Activated T-helper 2 cell treated with anti-CD3 and anti-CD28 coated beads, Interferon-gamma antibody, Interleukin-2, Interleukin-4, amounts not matched to agents 10 μg/mL and 5 μg/mL and 100 μg/mL, durations not matched to agents 14 hours and 24 hours and 36 hours (primary cell): ENCODE measurements around the gene STK26. TPM values are rescaled to one million over a fixed set of nuclear protein-coding genes. Genes with fewer than 3 reads are reported as not detected.
"Not testable (repeated sequence)": the region's sequence is repeated elsewhere in the genome, so short reads cannot be mapped to it uniquely, and the experiment has no call there.

Experiments used
- DNase-seq: peaks from one replicate; pipeline ENCODE4 v3.0.0; 2021; ENCODE audit warnings: low spot score
- H3K27ac Mint-ChIP-seq: one replicate; pipeline ENCODE4 v1.8.0; 2021; ENCODE audit warnings: mixed read lengths
- H3K27me3 Mint-ChIP-seq: one replicate; pipeline ENCODE4 v1.8.0; 2021; ENCODE audit warnings: low read depth, mixed read lengths
- H3K36me3 Mint-ChIP-seq: one replicate; pipeline ENCODE4 v1.8.0; 2021; ENCODE audit warnings: low read depth, mixed read lengths
- H3K4me1 Mint-ChIP-seq: one replicate; pipeline ENCODE4 v1.8.0; 2021; ENCODE audit warnings: low read depth, mixed read lengths
- H3K4me3 Mint-ChIP-seq: one replicate; pipeline ENCODE4 v1.8.0; 2021; ENCODE audit warnings: low read depth, mild to moderate bottlenecking, moderate library complexity, mixed read lengths
- H3K9me3 Mint-ChIP-seq: one replicate; pipeline ENCODE4 v1.8.0; 2021; ENCODE audit warnings: mixed read lengths
- intact Hi-C: fragments of 100-400 bp; cut with micrococcal nuclease; formaldehyde crosslinking; loops from one replicate; pipeline ENCODE4 v1.15.1; 2023
- total RNA-seq: library from RNA; stranded (reverse); gene quantifications from 2 replicates; pipeline ENCODE4 v1.2.3, GENCODE V29; 2022

The STK26 gene
- 108 and 115 TPM in 2 replicates for total RNA-seq

DNA sequence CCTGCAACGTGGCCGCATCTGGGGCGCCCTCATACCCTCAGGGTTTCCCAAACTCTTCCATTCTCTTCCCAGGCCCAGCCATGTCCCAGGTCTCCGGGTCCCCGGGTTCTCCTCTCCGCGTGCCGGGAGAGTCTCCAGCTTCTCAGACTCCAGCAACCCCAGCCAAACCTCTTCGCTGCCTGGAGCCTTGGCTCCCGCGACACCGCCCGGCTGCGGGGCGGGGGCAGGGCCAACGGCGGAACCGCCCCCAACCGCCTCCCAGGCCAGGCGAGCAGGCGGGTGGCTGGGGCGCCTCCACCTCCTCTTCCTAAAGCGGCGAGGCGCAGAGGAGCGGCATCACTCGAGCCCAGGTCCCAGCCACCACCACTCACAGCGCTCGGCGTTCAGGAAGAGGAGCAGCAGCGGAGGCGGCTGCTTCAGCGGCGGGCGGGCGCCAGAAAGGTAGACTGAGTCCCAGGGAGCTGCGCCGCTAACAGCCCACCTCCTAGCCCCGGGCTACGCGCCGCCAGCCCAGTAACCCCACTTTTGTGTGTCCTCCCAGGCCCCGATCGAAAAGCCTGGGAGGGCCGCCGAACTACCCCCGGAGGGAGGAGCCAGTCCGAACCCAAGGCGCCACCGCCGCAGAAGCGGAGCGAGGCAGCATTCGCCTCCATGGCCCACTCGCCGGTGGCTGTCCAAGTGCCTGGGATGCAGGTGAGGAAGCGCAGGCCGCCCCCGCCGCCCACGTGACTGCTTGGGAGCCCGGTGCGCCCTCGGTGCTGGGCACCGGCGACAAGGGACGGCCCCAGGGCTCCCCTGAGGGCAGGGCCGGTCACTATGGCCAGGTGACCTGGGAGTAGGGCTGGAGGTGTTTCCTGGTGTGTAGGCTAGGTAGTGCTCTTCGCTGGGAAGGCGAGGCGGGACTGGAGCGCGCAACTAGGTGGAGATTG is at the start of gene STK26:
STK26 (plus strand) TSS at position 336 of the 929 bp plus-strand sequence; CDS start at position 652, 316 bp downstream.
- intact Hi-C loops: loop anchor here (1.0 to 5.0 kb wide), 3 partner anchors 34 to 192 kb away; no protein-coding TSS in a partner anchor
- Mint-ChIP-seq H3K27me3 (no peaks in the 10 kb centered on the region), H3K4me3 (peak within 1 kb of the TSS; percentile 91), H3K27ac (peak within 1 kb of the TSS; percentile 94), H3K36me3 (peaks cover 31% of the 10 kb centered on the region), H3K4me1 (peaks cover 22% of the 10 kb centered on the region), H3K9me3 (no peaks in the 10 kb centered on the region)
- DNase-seq: peak; percentile 77

- no peak overlapping the region for H3K27ac Mint-ChIP-seq
- H3K27me3 Mint-ChIP-seq: no peaks in the 10 kb centered on the region
- no peaks in the 10 kb centered on the region for H3K9me3 Mint-ChIP-seq
- peaks cover 14% of the 10 kb centered on the region for H3K4me1 Mint-ChIP-seq
- intact Hi-C loops: no loop called here
- no peak for DNase-seq
- H3K36me3 Mint-ChIP-seq: no peaks in the 10 kb centered on the region
- no peak overlapping the region for H3K4me3 Mint-ChIP-seq
These were observed 47.3 kb upstream of the STK26 start for GRCh38 chrX:131975851-131976250.

- intact Hi-C loops: no loop called here
- Mint-ChIP-seq H3K27me3 (no peaks in the 10 kb centered on the region), H3K27ac (no peak overlapping the region), H3K36me3 (no peaks in the 10 kb centered on the region), H3K9me3 (no peaks in the 10 kb centered on the region), H3K4me1 (peaks cover 17% of the 10 kb centered on the region), H3K4me3 (no peak overlapping the region)
- no peak for DNase-seq
These were observed 45.5 kb upstream of the STK26 start for GRCh38 chrX:131977619-131978018.

GRCh38 chrX:131979116-131979515 is 44.0 kb upstream of the STK26 start:
- no peaks in the 10 kb centered on the region for H3K27me3 Mint-ChIP-seq
- no peaks in the 10 kb centered on the region for H3K36me3 Mint-ChIP-seq
- intact Hi-C loops: no loop called here
- DNase-seq: no peak
- H3K9me3 Mint-ChIP-seq: no peaks in the 10 kb centered on the region
- peaks cover 26% of the 10 kb centered on the region for H3K4me1 Mint-ChIP-seq
- no peak overlapping the region for H3K4me3 Mint-ChIP-seq
- H3K27ac Mint-ChIP-seq: no peak overlapping the region

- Mint-ChIP-seq H3K36me3 (no peaks in the 10 kb centered on the region), H3K9me3 (no peaks in the 10 kb centered on the region), H3K4me1 (peaks cover 38% of the 10 kb centered on the region), H3K27me3 (no peaks in the 10 kb centered on the region), H3K27ac (peak overlapping the region; percentile 63), H3K4me3 (no peak overlapping the region)
- intact Hi-C loops: no loop called here
- DNase-seq: no peak
These were observed 37.5 kb upstream of the STK26 start for GRCh38 chrX:131985526-131986049.

DNA sequence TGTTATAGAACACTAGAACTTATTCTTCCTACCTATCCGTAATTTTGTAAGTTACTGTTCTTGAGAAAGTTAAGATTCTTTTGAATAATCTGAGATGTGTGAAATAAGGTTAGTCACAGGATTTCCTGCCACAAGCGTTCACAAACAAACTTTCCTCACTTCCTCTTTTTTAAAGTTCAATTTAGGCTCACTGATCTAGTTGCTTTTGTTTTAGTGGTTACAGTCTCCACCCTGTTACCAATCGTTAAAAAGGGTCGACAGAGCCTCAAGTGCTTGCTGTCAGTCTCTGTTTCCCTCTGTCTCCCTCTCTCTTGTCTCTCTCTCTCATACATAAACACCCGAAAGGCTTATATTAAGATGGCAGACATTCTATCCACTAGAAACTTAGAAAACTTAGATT is 35.9 kb upstream of the STK26 start:
- peaks cover 37% of the 10 kb centered on the region for H3K4me1 Mint-ChIP-seq
- no peaks in the 10 kb centered on the region for H3K27me3 Mint-ChIP-seq
- no peaks in the 10 kb centered on the region for H3K9me3 Mint-ChIP-seq
- H3K4me3 Mint-ChIP-seq: peak overlapping the region; percentile 53
- H3K27ac Mint-ChIP-seq: peak overlapping the region; percentile 95
- intact Hi-C loops: loop anchor here (1.0 kb wide), 2 partner anchors 36 to 42 kb away; partner anchors contain the start of gene STK26
- H3K36me3 Mint-ChIP-seq: peaks cover 4% of the 10 kb centered on the region
- DNase-seq: peak; percentile 10

DNA sequence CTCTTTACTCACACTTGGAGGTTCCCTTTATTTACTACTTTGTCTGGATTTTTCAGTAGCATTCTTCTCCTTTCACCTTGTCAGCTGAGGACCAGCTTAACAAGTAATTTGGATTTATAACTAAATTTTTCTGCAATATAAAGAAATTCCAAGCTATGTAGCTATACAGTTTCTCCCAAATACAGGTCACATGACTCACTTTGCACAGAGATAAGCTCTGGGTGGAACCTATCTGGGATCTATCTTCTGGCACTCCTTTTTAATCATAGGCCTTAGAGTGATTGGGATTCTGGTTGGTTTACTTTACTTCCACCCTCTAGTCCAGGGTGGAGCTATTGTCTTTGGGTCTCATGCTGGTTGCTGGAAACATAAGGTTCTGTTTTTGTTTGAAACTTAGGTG is 34.9 kb upstream of the STK26 start:
- Mint-ChIP-seq H3K4me1 (peaks cover 30% of the 10 kb centered on the region), H3K36me3 (peaks cover 5% of the 10 kb centered on the region), H3K9me3 (no peaks in the 10 kb centered on the region), H3K27ac (no peak overlapping the region), H3K4me3 (no peak overlapping the region), H3K27me3 (no peaks in the 10 kb centered on the region)
- intact Hi-C loops: no loop called here
- DNase-seq: no peak

- no peaks in the 10 kb centered on the region for H3K9me3 Mint-ChIP-seq
- H3K4me3 Mint-ChIP-seq: no peak overlapping the region
- no peaks in the 10 kb centered on the region for H3K27me3 Mint-ChIP-seq
- no peak overlapping the region for H3K27ac Mint-ChIP-seq
- no peak for DNase-seq
- H3K36me3 Mint-ChIP-seq: no peaks in the 10 kb centered on the region
- intact Hi-C loops: no loop called here
- H3K4me1 Mint-ChIP-seq: peaks cover 20% of the 10 kb centered on the region
These were observed 22.0 kb upstream of the STK26 start for GRCh38 chrX:132001127-132001526.

DNA sequence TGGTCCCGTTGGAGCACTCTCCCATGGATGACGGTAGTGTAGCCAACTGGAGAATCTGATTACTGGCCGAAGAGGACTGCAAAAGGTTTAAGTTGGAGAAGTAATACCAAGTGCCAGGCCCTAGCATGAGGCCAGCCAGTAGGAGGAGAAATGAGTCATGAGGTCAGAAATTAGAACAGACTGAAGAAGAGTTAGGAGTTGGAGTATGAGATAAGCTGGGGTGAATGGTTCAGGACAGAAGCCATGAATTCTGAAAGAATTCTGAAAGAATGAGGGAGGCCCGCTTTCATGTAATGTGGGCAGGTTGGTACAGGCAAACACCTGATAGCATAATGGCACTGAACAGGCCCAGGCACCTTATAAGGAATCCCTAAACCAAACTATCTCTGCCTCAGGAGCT is 18.4 kb upstream of the STK26 start:
- no peak for DNase-seq
- intact Hi-C loops: no loop called here

GRCh38 chrX:132009350-132009749 is 13.8 kb upstream of the STK26 start:
- no peaks in the 10 kb centered on the region for H3K36me3 Mint-ChIP-seq
- no peak overlapping the region for H3K4me3 Mint-ChIP-seq
- H3K4me1 Mint-ChIP-seq: peaks cover 11% of the 10 kb centered on the region
- intact Hi-C loops: no loop called here
- H3K9me3 Mint-ChIP-seq: no peaks in the 10 kb centered on the region
- no peaks in the 10 kb centered on the region for H3K27me3 Mint-ChIP-seq
- H3K27ac Mint-ChIP-seq: no peak overlapping the region
- DNase-seq: no peak

More for the DNA sequence above, 18.4 kb upstream of the STK26 start:
- peaks cover 27% of the 10 kb centered on the region for H3K4me1 Mint-ChIP-seq
- H3K4me3 Mint-ChIP-seq: no peak overlapping the region
- no peaks in the 10 kb centered on the region for H3K9me3 Mint-ChIP-seq
- H3K27ac Mint-ChIP-seq: peak overlapping the region; percentile 24
- H3K27me3 Mint-ChIP-seq: no peaks in the 10 kb centered on the region
- no peaks in the 10 kb centered on the region for H3K36me3 Mint-ChIP-seq

DNA sequence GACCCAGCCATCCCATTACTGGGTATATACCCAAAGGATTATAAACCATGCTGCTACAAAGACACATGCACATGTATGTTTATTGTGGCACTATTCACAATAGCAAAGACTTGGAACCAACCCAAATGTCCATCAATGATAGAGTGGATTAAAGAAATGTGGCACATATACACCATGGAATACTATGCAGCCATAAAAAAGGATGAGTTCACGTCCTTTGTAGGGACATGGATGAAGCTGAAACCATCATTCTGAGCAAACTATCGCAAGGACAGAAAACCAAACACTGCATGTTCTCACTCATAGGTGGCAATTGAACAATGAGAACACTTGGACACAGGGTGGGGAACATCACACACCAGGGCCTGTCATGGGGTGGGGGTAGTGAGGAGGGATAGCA is 12.9 kb upstream of the STK26 start:
- H3K4me1 Mint-ChIP-seq, H3K36me3 Mint-ChIP-seq, H3K4me3 Mint-ChIP-seq, H3K27ac Mint-ChIP-seq, intact Hi-C loops, DNase-seq, H3K9me3 Mint-ChIP-seq, H3K27me3 Mint-ChIP-seq: not testable (repeated sequence)

DNA sequence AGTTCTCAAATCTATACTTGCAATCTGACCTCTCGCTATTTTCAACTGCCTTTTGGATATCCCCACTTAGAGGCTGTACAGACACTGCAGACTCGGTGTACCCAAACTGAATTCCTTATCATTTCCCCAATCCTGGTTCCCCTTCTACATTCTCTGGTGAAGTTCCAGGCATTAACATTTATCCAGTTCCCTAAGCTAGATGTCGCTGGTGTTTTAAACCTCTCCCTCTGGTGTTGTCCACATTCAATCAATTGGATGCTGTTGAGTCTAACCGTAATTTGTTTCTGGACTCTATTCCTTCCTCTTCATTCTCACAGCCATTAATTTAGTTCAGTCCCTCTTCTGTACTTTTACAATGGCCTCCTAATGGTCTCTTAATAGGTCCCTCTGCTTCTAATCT is 7.2 kb upstream of the STK26 start:
- Mint-ChIP-seq H3K27me3 (no peaks in the 10 kb centered on the region), H3K4me3 (no peak overlapping the region), H3K36me3 (no peaks in the 10 kb centered on the region), H3K4me1 (peaks cover 29% of the 10 kb centered on the region), H3K27ac (no peak overlapping the region), H3K9me3 (no peaks in the 10 kb centered on the region)
- DNase-seq: no peak
- intact Hi-C loops: loop anchor here (2.0 to 5.0 kb wide), 2 partner anchors 71 to 119 kb away; no protein-coding TSS in a partner anchor
